Adrenal gland (tissue), 12 donors: ENCODE results near the gene SCAF1. TPM values are rescaled to one million over a fixed set of nuclear protein-coding genes. Genes with fewer than 3 reads are reported as not detected.

Source experiments
- DNase-seq, 7 donors: peaks; one replicate each; pipeline ENCODE4 v3.0.0-alpha.2; 2019 to 2020
- H3K27ac ChIP-seq, 5 donors: fragments of 200-600 bp; sonication (generic) in 4 of 5; 1 replicate in 3 of 5; 2 replicates in 2 of 5; pipeline versions ENCODE4 v1.5.1 to v1.8.0; 2016 to 2020; ENCODE audit warnings: mild to moderate bottlenecking in 1 of 5
- H3K27me3 ChIP-seq: fragments of 200-600 bp; 2 replicates; pipeline ENCODE4 v1.8.0; 2021
- H3K36me3 ChIP-seq, 2 donors: fragments of 200-600 bp; replicated peaks in 1 of 2; 1 replicate in 1 of 2; 2 replicates in 1 of 2; pipeline versions ENCODE4 v1.5.1 to v1.8.0; 2018 to 2022
- H3K4me1 ChIP-seq, 2 donors: fragments of 200-600 bp; replicated peaks in 1 of 2; 1 replicate in 1 of 2; 2 replicates in 1 of 2; pipeline versions ENCODE4 v1.5.1 to v1.8.0; 2018 to 2021
- H3K4me3 ChIP-seq, 4 donors: fragments of 200-600 bp; sonication (generic) in 3 of 4; one replicate each; pipeline ENCODE4 v1.5.1; 2016 to 2018
- H3K9me3 ChIP-seq, 3 donors: fragments of 200-600 bp; sonication (generic) in 1 of 3; replicated peaks in 1 of 3; 1 replicate in 2 of 3; 2 replicates in 1 of 3; pipeline versions ENCODE4 v1.5.1 to v1.8.0; 2016 to 2021
- CTCF ChIP-seq, 6 experiments: fragments of 450-650 bp in 4 of 6; fragments of 200-600 bp in 2 of 6; sonication (generic) in 1 of 6; IDR thresholded peaks; 1 replicate in 5 of 6; 2 replicates in 1 of 6; pipeline versions ENCODE4 v1.5.1 to v1.8.0; 2016 to 2021; ENCODE audit warnings: antibody characterized with exemption in 6 of 6, mild to moderate bottlenecking in 2 of 6, moderate library complexity in 1 of 6
- POLR2A ChIP-seq, 2 donors: fragments of 450-650 bp; IDR thresholded peaks; one replicate each; pipeline ENCODE4 v1.6.1; 2017; ENCODE audit warnings: antibody characterized with exemption in 2 of 2, mild to moderate bottlenecking in 2 of 2, moderate library complexity in 1 of 2
- WGBS, 4 donors: extraction: QIAGEN DNeasy Blood & Tissue Kit in 2 of 4; methylation state at CpG; one replicate each; pipeline versions ENCODE4 v1.1.5 to v1.1.7; 2013 to 2017; 5-methylcytosine and 5-hydroxymethylcytosine counted together
- intact Hi-C, 2 donors: fragments of 100-400 bp; cut with DNase I; formaldehyde crosslinking; loops; one replicate each; pipeline versions ENCODE4 v1.14.1 to v1.15.0; 2022 to 2023
- polyA plus RNA-seq, 3 donors: library from polyadenylated mRNA; stranded (reverse); fragments of 200-250 nt in 2 of 3; fragments of 350-450 nt in 1 of 3; fragmentation: Illumina TruSeq in 1 of 3; extraction: RNeasy Lipid Tissue Mini Kit (QIAGEN cat#74804) in 1 of 3; gene quantifications; one replicate each; pipeline ENCODE4 v1.2.3, GENCODE V29; 2013 to 2014
- total RNA-seq, 9 donors: library from RNA; depleted of rRNA in 4 of 9; stranded (reverse); fragments of >200 nt in 4 of 9; fragments of 120-200 nt in 1 of 9; fragmentation: NEBNext Ultra II Directional in 1 of 9; extraction: Animal tissue kit (Norgen Biotek cat#: 25700) in 1 of 9; gene quantifications; one replicate each; pipeline versions ENCODE4 v1.1.0 to v1.2.4, GENCODE V29; 2013 to 2023
- donor health status: healthy with polysubstance abuse.
- donor health status: Bipolar disorder and iron deficiency.
- donor health status: DM: yes; HTN: yes; CAD: no.
- donor health status: DM: no; HTN: no; CAD: no.
- donor health status: DM: no; HTN: no; CAD: no.
- donor health status: DM: yes; HTN: yes; CAD: no.

The SCAF1 gene
- total and polyA plus RNA-seq, 12 donors = 4.2 to 81.3 (median 39.0) TPM

DNA sequence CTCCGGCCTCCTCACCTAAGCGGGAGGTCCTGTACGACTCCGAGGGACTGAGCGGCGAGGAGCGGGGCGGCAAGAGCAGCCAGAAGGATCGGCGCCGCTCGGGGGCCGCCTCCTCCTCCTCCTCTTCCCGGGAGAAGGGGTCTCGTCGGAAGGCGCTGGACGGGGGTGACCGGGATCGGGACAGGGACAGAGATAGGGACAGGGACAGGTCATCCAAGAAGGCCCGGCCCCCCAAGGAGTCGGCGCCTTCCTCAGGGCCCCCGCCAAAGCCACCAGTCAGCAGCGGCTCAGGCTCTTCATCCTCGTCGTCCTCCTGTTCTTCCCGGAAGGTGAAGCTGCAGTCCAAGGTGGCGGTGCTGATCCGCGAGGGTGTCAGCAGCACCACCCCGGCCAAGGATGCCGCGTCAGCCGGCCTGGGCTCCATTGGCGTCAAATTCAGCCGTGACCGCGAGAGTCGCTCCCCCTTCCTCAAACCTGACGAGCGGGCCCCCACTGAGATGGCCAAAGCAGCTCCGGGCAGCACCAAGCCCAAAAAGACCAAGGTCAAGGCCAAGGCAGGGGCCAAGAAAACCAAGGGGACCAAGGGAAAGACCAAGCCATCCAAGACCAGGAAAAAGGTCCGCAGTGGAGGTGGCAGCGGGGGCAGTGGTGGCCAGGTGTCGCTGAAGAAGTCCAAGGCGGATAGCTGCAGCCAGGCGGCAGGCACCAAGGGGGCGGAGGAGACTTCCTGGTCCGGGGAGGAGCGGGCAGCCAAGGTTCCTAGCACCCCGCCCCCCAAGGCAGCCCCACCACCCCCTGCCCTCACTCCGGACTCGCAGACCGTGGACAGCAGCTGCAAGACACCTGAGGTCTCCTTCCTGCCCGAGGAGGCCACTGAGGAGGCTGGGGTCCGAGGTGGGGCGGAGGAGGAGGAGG, 10.8 kb downstream of the SCAF1 start:
- H3K36me3 ChIP-seq = peaks cover 0 to 81% of the 10 kb centered on the region in 2 donors
- WGBS, 4 donors = 87 to 94% (median 91%) methylated on average over 31 to 58 of the region's 58 CpGs
- intact Hi-C loops = no loop called here

DNA sequence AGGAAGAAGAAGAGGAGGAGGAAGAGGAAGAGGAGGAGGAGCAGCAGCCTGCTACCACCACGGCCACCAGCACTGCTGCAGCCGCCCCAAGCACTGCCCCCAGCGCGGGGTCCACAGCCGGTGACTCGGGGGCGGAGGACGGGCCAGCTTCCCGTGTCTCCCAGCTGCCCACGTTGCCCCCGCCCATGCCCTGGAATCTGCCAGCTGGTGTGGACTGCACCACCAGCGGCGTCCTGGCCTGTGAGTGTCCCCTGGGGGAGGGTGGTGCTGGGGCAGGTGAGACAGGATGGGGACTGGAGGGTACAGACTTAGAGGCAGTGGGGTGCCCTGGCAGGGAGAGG, 11.4 kb downstream of the SCAF1 start:
- Histone ChIP-seq H3K9me3 (no peaks in the 10 kb centered on the region), H3K4me3 (no peak overlapping the region), H3K4me1 (peaks cover 0 to 5% of the 10 kb centered on the region in 2 donors), H3K36me3 (peaks cover 0 to 81% of the 10 kb centered on the region in 2 donors), H3K27me3 (no peaks in the 10 kb centered on the region), H3K27ac (no peak overlapping the region)
- no peak for DNase-seq
- TF ChIP-seq POLR2A (IDR thresholded peaks at IDR 0.05) (no peak), CTCF (IDR thresholded peaks at IDR 0.05) (no peak)
- 83 to 89% (median 86%) methylated on average over 10 to 13 of the region's 13 CpGs for WGBS, 4 donors
- intact Hi-C loops = no loop called here

More for the DNA sequence above, 10.8 kb downstream of the SCAF1 start:
- no peak for TF ChIP-seq POLR2A (IDR thresholded peaks at IDR 0.05)
- no peak for TF ChIP-seq CTCF (IDR thresholded peaks at IDR 0.05)
- no peak overlapping the region for H3K4me3 ChIP-seq
- no peaks in the 10 kb centered on the region for H3K27me3 ChIP-seq
- H3K27ac ChIP-seq = no peak overlapping the region
- H3K9me3 ChIP-seq = no peaks in the 10 kb centered on the region
- H3K4me1 ChIP-seq = peaks cover 0 to 5% of the 10 kb centered on the region in 2 donors
- no peak for DNase-seq

- TF ChIP-seq CTCF (IDR thresholded peaks at IDR 0.05) (no peak), POLR2A (IDR thresholded peaks at IDR 0.05) (no peak)
- Histone ChIP-seq H3K36me3 (peaks cover 0 to 81% of the 10 kb centered on the region in 2 donors), H3K27ac (no peak overlapping the region), H3K4me3 (no peak overlapping the region), H3K4me1 (peaks cover 0 to 5% of the 10 kb centered on the region in 2 donors), H3K27me3 (no peaks in the 10 kb centered on the region), H3K9me3 (no peaks in the 10 kb centered on the region)
- no peak for DNase-seq
- 80 to 88% (median 87%) methylated on average over 10 of the region's 10 CpGs for WGBS, 4 donors
- intact Hi-C loops = no loop called here
These were observed 12.6 kb downstream of the SCAF1 start for GRCh38 chr19:49654581-49654980.

GRCh38 chr19:49655570-49656455, 13.8 kb downstream of the SCAF1 start:
- intact Hi-C loops = no loop called here
- Histone ChIP-seq H3K27me3 (no peaks in the 10 kb centered on the region), H3K27ac (no peak overlapping the region), H3K36me3 (peaks cover 0 to 85% of the 10 kb centered on the region in 2 donors), H3K9me3 (no peaks in the 10 kb centered on the region), H3K4me3 (no peak overlapping the region), H3K4me1 (no peaks in the 10 kb centered on the region)
- DNase-seq = no peak
- TF ChIP-seq POLR2A (IDR thresholded peaks at IDR 0.05) (no peak), CTCF (IDR thresholded peaks at IDR 0.05) (no peak)
- WGBS, 4 donors = 86 to 93% (median 89%) methylated on average over 18 to 23 of the region's 23 CpGs
